Islet precursor cell (in vitro differentiated cells): ENCODE results near the gene GALNT7.
A peak's percentile ranks its signal among the peaks of the same experiment; 100 is the strongest.

Experiments used
- DNase-seq: peaks from one replicate; pipeline ENCODE4 v3.0.0-alpha.2; 2018

Gene GALNT7

DNA sequence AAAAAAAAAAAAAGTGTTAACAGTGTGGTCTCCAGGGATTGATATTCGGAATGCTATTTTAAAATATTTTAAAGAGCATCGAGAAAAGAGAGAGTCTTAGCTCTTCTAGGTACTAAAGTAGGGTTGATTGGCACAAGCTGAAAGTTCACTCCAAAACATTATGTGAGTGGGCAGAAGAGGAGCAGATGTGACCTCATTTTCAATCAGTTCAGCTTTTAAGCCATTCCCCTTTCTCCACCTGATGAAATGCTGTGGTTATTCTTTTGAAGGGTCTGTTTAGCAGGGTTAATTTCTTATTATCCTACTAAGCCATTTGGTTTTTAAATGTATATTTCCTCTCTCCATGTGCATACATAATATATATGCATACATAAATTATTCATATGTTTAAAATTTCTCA lies 69.2 kb downstream of the GALNT7 start:
- no peak for DNase-seq

DNA sequence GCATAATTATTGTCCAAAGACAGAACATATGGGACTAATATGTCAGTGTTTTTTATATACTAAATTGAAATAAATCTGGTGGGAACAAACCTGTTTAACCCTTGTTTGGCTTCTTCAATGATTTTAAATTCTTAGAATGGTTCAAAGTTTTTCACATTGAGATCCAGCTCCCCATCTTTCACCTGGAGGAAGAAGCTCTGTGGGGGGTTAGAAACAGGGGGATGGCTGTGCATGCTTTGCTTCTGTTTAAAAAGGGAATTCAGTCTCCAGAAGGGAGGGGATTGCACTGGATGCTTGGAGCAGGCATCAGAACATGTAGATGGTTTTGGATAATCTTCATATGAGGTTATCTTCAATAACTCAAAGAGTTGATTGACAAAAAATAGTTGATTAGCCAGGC lies 72.1 kb downstream of the GALNT7 start:
- no peak for DNase-seq

DNA sequence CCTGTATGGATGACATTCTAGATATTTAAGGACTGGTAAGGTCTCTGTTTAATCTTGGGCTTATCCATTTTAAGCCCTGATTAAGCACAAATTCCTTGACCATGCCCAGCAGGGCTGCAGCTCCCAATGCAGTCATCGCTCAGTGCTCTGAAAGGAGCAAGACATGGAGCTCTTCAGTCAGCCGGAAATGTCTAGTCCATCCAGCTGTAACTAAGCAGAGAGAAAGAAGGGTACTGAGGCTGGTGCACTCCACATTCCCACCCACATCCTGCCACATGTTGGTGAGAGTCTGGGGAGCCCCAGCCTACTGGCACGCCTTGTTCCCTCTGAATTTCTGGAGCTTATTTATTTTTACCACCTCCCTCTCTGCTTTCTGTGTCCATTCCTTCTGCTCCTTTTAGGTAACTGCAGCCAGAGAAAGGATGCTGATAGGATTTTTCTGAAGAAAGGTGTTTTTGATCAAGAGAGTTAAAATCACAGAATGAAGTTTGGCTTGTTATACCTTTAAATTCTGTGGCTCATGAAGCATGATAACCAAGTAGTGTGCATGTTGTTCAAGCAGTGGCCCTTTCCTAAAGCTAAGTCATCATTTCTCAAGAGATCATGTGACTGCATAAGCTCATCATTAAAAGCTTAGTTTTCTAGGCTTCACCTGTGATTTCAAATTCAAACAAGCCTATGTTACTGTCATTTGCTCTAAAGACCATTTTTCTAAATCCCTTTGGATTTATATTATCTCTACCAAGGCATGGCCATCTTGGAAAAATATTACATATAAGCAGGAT lies 74.0 kb downstream of the GALNT7 start:
- no peak for DNase-seq

DNA sequence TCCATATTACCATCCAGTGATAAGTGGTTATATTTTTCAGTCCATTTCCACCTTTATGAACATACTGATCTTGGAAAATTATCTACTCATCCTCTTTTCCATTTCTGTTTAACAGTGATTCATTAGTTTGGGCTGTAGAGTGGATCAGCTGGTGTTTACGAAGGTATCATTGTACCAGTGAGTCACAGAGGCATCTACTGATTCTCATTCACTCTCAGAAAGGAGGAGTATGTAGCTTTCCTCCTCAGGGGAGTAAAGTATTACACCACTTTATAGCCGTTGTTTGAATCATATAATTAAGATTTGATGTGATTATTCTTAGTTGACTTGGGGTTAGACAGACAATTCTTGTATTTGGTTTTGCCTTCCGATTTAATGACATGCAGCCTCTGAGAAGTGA lies 74.7 kb downstream of the GALNT7 start:
- DNase-seq: no peak

DNA sequence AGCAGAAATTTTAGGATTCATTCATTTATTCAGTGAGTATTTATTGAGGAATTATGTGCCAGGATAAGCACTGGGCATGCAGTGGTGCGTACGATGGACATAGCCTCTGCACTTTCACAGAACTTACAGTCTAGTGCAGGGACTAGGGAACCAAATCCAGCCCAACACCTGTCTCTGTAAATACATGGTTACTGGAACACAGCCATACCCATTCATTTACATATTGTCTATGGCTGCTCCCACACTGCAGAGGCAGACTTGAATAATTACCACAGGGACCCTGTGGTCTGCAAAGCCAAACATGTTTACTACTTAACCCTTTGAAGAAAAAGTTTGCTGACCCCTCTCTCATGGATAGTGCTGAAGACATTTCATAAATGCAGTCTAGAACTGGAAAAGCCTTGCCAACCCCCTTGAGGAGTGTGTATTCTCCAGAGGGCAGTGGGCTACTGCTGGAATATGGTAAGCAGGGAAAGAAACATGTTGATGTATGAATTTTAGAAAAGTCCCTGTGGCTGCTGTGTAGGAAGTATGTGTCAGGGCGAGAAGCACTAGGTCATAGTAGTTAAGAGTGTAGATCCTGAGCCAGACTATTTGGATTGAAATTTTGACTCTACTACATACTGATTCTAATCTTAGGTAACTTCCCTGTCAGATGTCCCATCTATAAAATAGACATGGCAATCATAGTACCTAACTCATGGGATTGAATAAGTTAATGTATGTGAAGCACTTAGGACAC lies 75.5 kb downstream of the GALNT7 start:
- DNase-seq: no peak

DNA sequence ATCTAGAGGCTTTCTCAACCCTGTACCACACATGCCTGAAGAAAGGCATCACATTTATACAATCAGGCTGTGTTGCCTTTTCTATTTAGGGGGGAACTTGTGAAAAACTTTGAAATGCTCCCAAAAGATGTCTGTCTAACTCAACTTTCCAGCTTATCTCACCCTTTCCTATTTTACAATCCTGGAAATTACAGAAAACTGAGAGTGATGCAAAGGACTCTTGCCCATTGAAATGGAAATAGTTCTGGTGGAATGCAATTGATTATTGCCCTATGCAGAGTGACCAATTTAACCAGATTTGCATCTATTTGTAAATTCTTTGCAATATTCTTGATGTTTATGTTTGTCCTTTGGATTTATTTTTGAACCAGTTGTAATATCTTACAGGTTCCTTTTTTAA lies 77.3 kb downstream of the GALNT7 start:
- no peak for DNase-seq

DNA sequence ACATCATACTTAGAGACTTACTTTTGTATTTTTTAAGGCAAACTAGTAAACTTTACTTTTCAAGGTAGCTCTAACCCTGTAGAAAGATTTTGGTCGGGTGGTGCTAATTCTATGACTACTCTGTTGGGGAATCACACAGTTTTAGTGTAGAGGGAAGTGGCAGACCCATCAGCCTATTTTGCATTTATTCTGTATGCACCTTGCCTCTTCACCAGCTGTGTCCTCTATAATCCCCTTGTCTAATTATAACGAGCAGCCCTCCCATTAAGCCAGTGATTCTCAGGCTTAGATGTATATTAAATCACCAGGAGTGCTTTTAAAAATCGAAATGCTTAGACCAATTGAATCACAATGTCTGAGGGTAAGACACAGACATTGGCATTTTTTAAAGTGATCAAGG lies 78.1 kb downstream of the GALNT7 start:
- no peak for DNase-seq

DNA sequence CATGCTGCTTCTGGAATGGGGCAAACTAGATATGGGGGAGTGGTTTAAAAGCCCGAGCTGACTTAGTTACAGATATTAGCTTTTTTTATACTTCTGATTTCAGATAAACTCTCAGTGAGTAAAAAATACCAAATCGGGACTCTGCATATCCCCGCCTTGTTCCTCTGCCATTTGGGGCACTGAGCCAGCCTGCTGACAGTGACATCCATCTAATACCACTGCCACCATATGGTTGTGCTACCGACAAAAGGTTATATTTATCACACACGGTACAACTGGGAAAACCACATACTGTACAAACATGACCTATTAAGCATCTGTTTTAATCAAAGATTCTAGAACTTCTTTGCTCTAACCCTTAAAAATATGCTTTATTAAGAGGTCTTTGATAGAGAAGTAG lies 78.7 kb downstream of the GALNT7 start:
- DNase-seq: no peak

DNA sequence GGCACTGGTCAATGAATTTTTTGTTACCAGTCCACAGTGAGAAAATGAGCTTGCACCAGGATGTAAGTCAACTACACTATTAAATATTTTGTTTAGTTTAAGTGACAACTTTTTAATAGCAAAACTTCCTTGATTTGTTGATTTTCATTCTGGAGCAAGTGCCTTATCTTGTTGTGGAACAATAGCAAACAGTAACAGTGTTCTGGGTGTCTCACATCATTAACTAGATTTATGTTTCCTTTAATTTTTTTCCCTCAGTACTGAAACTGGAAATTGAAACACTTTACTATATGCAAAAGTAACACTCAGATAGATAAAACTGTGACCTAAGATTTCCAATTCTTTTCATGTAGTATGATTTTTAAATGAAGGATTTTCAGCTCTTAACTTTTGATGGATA lies 80.1 kb downstream of the GALNT7 start:
- no peak for DNase-seq

DNA sequence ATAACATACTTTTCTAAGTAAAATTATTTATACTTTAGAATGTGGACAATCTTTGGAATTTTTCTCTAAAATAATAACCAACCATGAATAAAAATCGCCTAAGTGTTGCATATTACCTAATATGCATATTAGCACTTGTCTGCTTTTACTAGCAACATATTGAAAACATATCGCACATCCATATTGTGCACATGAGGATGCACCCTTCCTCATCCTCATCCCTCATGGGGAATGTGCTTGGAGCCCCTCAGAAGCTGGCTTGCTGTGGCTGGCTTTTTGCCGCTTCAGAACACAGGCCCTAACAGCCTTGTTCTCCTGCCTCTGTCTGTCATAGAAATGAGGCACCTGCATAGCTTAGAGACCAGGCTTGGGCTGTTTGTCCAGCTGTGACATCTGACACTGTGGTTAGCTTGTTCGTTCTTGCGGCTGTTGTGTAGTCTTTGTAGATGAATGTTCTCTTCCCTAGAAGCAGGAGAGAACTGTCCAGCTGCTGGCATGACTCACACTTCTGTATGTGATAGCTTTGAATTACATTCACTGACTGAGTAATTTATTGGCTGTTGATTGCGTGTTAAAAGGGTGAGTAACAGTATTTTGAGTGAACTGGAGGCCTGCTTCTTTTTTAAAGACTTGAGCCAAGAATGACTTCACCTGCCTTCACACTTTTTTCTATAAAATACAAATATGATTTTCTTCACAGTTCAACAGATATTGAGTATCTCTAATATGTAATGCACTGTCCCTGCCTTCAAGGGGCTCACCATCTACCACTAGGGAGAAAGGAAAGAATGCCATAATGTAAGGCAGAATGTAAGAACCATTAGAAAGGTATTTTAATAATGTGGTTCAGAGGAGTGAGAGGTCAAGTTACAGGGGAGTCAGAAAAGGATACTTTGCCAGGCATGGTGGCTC lies 83.7 kb downstream of the GALNT7 start:
- DNase-seq: peak; percentile 84

DNA sequence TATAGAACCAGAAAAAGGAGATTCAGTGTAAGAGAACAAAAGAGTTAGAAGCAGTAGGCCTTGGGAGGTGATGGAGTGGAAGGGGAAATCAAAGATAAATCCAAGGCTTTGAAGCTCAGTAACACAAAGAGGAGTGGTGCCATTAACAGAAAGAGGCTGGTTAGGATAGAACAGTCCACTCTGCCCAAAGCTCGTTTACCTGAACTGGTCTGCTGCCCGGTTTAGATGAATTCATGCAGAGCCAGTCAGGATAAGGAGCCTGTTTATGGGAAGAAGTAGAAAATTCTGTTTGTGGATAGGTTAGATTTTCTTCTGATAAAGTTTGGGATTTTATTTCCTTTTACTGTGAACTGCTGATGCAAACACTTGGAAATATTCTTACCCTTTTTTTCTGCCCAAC lies 85.0 kb downstream of the GALNT7 start:
- no peak for DNase-seq

DNA sequence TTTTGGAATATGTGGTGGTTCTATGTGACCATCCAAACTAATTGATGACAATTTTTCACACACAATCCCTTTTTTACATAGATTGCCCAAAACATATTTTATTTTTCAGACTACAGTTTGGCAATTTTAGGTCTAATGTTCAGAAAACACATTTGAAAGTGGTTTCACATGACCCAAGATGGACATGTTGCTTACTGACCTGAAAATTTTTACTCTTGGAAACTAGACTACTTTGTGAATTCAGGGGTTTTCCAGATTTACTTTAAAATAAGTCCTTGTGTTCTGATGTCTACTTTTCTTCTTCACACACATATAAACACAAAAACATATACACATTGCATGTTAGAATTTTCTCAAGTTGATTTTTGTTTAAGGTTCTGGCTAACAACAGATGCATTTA lies 86.0 kb downstream of the GALNT7 start:
- DNase-seq: no peak

DNA sequence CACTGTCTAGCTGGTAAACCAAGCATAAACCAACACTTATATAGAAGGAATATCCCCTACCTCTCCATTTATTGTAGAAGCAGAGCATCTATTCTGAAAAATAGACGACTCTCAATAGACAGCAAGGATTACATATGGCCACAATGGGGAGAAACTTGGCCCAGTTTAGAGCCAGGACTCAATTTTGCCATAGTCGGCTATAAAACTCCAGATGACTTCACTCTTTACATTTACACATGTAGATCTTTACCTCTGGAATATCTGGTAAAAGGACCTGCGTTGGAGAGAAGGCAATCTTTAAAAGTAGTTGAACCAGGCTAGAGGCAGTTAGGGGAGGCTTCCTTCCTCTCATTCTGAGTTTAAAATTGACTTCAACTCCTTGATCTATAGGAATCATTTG lies 88.2 kb downstream of the GALNT7 start:
- DNase-seq: no peak

DNA sequence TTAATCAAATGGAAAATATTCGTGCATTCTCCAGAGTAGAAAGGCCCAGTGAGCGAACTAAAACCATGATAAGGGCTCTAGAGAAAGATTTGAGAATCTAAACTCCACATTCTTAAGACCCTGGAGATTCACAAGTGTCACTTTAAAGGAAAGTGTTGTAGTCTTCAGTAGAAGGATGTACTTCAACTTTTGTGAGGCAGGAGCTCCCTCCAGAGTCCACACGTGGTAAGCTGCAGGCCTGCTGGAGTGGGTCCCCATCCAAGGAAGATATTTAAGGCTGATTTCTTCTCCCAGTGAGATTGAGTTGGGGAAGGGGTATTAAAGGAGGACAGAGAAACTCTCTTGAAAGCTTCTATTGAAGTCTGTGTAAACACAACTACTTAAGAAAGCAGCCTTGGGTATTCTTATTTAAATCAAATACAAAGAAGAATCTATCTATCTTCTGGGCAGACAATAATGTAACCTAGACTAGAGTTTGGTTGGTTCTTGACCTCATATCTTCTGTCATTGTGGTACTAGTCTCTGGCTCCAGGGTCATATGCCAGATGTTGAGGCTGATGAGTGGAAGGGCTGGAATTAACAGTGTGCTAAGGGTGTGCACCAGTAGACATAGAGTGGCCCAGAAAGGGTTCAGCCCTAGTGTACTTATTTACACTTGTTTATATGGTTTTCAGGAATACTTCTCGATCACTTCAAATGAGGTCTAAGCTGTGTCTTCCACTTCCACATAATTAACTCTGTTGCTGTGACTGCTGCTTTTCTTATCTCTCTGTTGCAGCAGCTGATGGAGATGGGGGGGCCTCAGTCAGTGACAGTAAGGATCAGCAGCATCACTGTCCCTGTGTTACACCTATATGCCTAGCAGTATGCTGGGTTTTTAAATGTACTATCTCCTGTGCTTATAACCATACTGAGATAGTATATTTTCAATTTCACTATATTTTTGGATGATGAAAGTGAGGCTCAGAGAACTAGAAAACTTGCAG lies 89.4 kb downstream of the GALNT7 start:
- peak; percentile 83 for DNase-seq

DNA sequence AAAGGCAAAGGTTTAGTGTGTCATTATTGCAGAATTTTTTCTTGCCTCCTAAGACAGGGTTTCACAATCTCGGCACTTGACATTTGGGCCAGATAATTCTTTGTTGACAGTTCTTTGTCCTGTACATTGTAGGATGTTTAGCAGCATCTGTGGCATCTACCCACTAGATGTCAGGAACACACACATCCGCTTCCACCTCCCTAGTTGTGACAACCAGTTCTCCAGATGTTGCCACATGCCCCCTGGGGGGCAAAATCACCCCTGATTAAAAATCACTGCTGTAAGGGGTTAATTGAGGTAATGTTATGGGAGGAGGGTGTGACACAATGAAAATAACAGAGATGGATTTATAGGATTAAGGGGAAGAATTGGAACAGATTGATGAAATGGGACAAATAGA lies 90.3 kb downstream of the GALNT7 start:
- no peak for DNase-seq

DNA sequence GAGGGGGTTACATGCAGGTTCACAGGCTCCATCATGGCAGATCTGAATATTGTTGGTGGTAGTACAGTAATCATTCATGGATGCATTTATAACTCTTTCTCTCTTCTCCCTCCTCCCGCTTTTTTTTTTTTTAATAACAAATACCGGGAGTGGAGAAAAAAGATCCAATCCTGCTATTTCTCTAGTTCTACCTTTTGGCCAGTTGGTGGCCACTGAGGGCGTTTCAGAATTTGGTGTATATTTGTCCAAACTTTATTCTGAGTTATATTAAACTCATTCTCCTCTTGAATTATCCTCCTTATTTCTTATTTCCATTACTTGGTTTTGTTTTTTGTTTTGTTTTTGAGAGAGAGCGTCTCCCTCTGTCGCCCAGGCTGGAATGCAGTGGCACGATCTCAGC lies 90.7 kb downstream of the GALNT7 start:
- DNase-seq: no peak

DNA sequence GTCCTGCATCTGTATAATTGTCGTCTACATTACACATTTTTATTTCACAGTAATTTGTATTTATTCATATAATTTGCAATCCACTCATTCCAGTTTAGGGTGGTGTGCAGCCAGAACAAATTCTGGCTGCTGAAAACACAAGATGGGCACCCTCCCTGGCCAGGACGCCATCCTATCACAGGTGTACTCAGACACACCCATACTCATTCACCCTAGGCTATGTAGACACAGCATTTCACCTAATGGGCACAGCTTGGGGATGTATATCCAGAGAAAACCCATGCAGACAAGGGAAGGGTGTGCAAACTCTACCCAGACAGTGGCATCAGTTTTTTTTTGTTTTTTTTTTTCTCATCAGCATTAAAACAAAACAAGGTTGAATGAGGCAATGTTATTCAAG lies 92.4 kb downstream of the GALNT7 start:
- DNase-seq: no peak

DNA sequence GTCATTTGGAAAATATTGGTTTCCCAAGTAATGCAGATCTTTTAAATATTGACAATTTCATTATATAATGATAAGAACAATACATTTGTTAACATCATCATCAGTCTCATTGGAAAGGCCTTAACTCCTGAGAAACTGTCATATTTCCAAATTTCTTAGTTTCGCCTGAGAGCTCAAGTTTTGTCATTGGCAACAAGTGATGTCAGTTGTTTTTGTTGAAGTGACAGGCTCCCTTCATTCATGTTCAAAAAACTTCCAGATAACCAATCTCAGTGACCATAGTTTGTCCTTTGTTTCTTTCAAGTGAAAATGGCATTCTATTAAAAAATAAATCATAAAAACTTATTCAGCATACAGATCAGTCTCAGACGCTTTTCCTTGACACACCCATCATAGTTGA lies 93.8 kb downstream of the GALNT7 start:
- DNase-seq: no peak

DNA sequence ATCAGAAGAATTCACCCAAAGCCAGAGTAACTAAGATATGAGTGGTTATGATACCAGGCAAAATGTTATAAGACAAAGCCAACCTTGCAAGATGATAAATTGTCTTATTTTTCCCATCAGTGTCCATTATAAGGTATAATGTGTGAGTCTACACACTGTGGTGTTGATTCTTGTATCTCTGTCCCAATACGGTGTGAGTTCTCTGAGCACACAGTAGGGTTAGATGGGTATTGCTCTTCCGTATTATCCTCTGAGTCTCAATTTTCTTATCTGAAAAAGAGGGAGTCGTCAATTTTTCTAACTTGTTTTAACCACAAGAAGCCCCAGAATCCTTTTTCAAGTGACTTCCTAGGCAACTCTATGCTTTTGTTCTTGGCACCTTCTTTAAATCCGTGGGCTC lies 95.6 kb downstream of the GALNT7 start:
- no peak for DNase-seq

DNA sequence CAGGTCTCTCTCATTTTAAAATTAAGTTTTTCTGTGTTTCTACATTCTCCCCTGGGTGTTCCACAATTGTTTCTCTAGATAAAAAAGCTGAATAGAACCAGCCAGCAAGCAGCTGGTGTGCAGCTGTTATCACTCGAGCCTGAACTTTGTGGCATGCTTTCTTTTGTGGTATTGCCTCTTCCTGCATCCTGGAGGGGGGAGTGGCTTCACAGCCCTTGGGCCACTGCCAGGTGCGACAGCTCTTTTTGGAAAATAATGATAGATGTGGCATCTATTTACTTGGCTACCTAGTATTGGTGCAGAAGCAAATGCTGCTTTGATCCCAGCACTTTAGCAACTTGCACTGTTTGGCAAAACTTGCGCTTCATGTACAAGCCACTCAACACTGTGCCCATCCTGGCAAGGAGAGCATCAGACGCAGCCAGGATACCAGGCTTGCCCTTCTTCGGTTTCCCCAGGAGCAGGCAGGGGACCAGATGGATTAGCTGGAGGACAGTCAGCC lies 96.1 kb downstream of the GALNT7 start:
- no peak for DNase-seq

DNA sequence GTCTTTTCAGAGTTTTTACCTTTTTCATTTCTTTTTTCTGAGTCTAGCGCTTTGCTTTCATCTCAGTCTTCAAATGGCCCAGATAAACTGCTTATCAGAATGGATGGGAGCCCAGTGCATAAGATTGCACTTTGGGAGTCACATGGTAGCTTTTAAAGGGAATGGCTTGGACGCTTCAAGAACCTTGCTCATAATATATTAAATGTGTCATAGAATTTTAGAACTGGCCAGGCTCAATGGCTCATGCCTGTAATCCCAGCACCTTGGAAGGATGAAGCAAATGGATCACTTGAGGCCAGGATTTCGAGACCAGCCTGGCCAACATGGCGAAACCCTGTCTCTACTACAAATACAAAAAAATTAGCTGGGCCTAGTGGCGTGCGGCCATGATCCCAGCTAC lies 97.1 kb downstream of the GALNT7 start:
- no peak for DNase-seq

DNA sequence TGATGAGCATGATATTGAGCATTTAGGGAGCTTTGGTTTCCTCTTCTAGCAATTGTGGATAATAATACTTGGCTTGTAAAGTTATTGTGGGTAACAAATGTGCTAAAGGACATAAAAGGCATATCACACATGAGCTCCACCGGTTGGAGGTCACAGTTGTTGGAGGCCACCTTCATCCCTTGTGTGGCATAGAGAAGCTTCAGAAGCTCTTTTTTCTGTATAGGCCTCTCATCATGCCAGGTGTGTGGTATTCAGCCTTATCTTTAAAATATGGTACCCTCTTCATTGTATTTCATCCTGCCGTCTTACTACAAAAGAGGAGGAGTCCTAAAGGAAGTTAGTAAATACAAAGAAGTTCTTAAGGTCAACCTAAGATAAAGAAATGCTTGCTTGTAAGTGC lies 99.1 kb downstream of the GALNT7 start:
- no peak for DNase-seq
